ENCODE results near the gene MGAT4B. TPM values are rescaled to one million over a fixed set of nuclear protein-coding genes. Genes with fewer than 3 reads are reported as not detected.

The MGAT4B gene
- total and polyA plus RNA-seq, 2 of the 13 experiments (the other 11 are each of a cell fraction or from before 2014, with no cell fraction given), result 93.5 to 130 TPM

GRCh38 chr5:179818746-179819295 lies 12.2 kb upstream of the MGAT4B start (continued):
- TF ChIP-seq ARID4A (CRISPR knock-in tag; IDR thresholded peaks at IDR 0.05; ENCODE audit: borderline replicate concordance) (peak; percentile 96), TFAP4 (IDR thresholded peaks at IDR 0.05; ENCODE audit: borderline replicate concordance, low read depth) (peak; percentile 84), DMAP1 (CRISPR knock-in tag; IDR thresholded peaks at IDR 0.05) (peak; percentile 81; the same call in 1 of the 2 replicates), HOXA5 (CRISPR knock-in tag; IDR thresholded peaks at IDR 0.05) (peak; percentile 79), ZNF121 (CRISPR knock-in tag; IDR thresholded peaks at IDR 0.05) (peak; percentile 31; the same call in 1 of the 2 replicates), STAG1 (CRISPR knock-in tag; IDR thresholded peaks at IDR 0.05) (peak; percentile 23), KAT7 (CRISPR knock-in tag; IDR thresholded peaks at IDR 0.05; ENCODE audit: borderline replicate concordance) (peak; percentile 39; the same call in 1 of the 2 replicates), KDM5B (CRISPR knock-in tag; IDR thresholded peaks at IDR 0.05; ENCODE audit: borderline replicate concordance) (peak; percentile 82; the same call in 1 of the 2 replicates), POGZ (CRISPR knock-in tag; IDR thresholded peaks at IDR 0.05) (no peak), SYNCRIP (IDR thresholded peaks at IDR 0.05; ENCODE audit: insufficient read depth, low read depth, low read length) (no peak), ZNF101 (CRISPR knock-in tag; IDR thresholded peaks at IDR 0.05; ENCODE audit: borderline replicate concordance, low read depth) (no peak), XBP1 (CRISPR knock-in tag; IDR thresholded peaks at IDR 0.05) (no peak), ZNF160 (CRISPR knock-in tag; IDR thresholded peaks at IDR 0.05) (0 out of 2 replicates have a peak, but pooled peaks have one; percentile 49), MXD4 (CRISPR knock-in tag; IDR thresholded peaks at IDR 0.05) (peak; percentile 27; the same call in 1 of the 2 replicates), ZNF501 (CRISPR knock-in tag; IDR thresholded peaks at IDR 0.05) (peak; percentile 76), CHD2 (IDR thresholded peaks at IDR 0.05; ENCODE audit: low read depth, low read length) (peak; percentile 80), ZNF34 (CRISPR knock-in tag; IDR thresholded peaks at IDR 0.05; ENCODE audit: borderline replicate concordance) (peak; percentile 29; the same call in 1 of the 2 replicates), NFE2L1 (CRISPR knock-in tag; IDR thresholded peaks at IDR 0.05; ENCODE audit: borderline replicate concordance) (no peak; the same call in 1 of the 2 replicates), AKNA (CRISPR knock-in tag; IDR thresholded peaks at IDR 0.05; ENCODE audit: borderline replicate concordance) (no peak), ZNF772 (CRISPR knock-in tag; IDR thresholded peaks at IDR 0.05) (peak; percentile 61; the same call in 1 of the 2 replicates), SNAI1 (CRISPR knock-in tag; IDR thresholded peaks at IDR 0.05; ENCODE audit: borderline replicate concordance) (no peak)

Data from HepG2 (cell line).